GM19043 (cell line): ENCODE measurements around the gene NDUFA1.
"Not testable (repeated sequence)": the region's sequence is repeated elsewhere in the genome, so short reads cannot be mapped to it uniquely, and the experiment has no call there.

Experiments
- ATAC-seq: cut with Tn5 transposase; IDR thresholded peaks from one replicate; pipeline ENCODE4 v1.9.1; 2021; ENCODE audit warnings: low read depth; ENCODE audit not compliant: unreplicated experiment

The NDUFA1 gene

DNA sequence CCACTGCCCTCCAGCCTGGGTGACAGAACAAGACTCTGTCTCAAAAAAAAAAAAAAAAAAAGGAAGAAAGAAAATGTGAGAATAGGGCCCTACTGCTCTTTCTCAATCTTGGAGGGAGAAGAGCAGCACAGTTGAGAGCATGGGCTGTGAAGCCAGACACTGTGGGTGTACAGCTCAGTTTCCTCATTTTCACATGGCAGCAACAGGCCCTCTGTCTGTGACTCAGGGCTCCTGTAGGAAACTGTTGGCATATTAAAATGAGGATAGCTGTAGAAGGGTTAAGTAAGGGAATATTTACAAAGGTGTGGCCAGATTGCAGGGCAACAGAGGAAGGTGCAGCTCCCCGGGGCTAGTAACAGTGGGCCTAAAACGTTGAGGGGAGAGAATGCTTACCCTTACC is 27.5 kb downstream of the NDUFA1 start:
- ATAC-seq = no peak

DNA sequence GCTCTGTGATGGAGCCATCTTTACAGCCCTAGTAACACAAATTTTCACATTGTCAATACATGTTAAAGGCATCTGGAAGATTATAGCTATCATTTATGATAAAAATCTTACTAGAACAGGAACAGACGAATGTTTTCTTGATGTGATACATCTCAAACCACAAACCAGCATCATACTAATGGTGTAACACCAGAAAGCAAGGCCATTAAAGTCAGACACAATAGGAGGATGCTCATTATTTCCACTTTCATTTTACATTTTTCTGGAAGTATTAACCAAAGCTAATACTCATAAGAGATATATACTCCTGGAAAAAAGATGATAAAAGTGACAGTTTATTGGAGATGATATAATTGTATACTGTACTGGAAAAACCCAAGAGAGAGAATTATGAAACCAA is 29.3 kb downstream of the NDUFA1 start:
- ATAC-seq = no peak

DNA sequence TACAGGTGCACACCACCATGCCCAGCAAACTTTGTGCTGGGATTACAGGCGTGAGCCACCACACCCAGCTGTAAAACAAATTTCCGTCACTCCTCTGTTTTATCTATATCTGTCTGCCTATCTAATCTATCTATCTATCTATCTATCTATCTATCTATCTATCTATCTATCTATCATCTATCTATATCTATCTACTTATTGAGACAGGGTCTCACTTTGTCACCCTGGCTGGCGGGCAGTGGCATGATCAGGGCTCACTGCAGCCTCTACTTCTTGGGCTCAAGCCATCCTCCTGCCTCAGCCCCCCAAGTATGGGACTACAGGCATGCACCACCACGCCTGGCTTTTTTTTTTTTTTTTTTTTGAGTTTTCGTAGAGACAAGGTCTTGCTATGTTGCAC is 44.7 kb downstream of the NDUFA1 start:
- no peak for ATAC-seq

DNA sequence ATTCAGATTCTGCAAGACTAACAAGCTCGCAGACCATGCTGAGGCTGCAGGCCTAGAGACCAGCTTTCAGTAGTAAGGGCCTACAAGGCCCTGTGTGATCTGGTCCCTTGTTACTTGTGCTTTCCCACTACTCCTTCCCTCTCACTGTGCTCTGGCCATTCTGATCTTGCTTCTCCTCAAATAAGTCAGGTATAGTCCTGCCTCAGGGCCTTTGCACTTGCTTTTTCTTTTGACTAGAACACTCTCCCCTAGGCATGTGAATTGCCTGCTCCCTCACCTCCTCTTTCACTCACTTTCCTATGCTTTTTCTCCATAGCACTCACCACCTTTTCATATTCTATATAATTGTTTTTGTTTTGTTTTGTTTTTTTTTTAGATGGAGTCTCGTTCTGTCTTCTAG is 46.2 kb downstream of the NDUFA1 start:
- no peak for ATAC-seq

DNA sequence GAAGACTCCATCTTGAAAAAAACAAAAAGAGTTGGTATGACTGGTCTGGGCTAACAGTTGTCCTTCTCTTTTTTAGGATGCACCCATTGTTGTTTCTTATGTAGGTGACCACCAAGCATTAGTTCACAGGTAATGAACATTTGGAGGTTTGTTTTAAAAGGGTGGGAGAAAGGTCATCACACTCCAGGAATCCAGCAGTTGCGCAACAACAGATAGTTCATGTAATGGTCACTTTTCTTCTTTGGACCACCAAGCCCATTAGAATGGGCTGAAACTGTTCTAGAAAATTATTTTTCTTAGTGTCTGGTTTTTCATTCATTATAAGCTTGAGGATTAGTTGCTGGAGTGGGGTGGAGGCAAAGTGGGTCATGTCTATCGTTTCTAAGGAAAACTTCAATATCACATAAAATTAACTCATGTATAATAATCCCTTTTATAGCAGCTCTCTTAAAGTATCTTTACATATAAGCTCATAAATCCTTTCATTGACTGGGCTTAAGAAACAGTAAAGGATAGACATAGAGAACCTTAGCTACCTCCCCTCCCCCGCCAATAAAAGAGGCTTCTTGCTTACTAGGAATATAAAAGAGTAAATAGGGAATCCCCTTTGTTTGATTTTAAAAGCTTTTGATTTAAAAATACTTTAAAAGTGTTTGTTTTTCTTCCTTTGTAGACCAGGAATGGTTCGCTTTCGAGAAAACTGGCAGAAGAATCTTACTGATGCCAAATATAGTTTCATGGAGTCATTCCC is 48.4 kb downstream of the NDUFA1 start:
- no peak for ATAC-seq

DNA sequence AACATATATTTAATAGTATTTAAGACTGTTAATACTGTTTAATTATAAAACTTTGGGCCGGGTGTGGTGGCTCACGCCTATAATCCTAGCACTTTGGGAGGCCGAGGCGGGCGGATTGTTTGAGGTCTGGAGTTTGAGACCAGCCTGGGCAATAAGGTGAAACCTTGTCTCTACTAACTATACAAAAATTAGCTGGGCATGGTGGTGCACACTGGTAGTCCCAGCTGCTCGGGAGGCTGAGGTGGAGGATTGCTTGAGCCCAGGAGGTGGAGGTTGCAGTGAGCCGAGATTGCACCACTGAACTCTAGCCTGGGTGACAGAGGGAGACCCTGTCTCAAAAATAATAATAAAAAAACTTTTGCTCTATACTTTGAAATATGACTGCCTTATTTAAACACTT is 50.8 kb downstream of the NDUFA1 start:
- not testable (repeated sequence) for ATAC-seq
